Stimulated activated CD4-positive, alpha-beta T cell treated with anti-CD3 and anti-CD28 coated beads, Interleukin-1b, Interleukin-23, amount 100 ng/mL, for 48 hours (primary cell): ENCODE results near the gene COMTD1.

Source experiments
- DNase-seq: peaks from one replicate; pipeline ENCODE4 v3.0.0-alpha.2; 2020

COMTD1 gene

DNA sequence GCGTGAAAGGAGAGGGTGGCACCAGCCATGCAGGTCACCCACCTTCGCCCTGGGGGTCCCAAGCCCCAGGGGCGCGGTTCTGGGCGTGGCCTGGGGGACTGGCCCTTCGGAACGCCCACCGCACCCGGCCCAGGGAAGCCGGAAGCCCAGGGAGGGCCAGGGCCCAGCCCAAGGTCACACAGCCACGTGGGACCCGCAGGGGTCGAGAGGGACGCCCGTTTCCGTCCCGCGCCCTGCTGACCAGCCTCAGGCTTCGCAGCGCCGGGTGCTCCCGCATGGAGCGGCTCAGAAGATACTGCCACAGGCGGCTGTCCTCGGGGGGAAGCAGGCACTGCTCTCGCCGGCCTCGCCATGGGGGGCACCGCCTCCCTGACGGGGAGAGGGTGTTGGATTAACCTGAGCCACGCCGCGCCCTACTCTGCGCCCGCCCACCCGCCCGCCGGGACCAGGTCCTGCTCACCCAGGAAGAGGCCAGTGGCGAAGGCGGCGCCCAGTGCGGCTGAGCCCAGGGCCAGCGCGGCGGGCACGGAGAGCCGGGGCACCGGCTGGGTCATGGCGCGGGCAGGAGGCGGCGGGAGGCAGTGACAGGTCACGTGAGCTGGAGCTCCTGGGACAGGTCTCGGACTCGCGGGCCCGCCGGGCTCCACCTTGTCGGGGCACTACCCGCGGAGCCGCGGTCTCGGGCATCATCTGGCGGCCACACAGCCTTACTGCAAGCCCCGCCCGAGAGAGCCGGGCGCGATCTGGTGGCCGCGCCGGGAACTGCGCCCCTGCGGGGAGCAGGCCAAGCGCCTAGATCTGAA lies at the start of gene COMTD1:
Gene COMTD1 (minus strand): TSS at position 583 of the 803 bp plus-strand sequence. CDS start 29 bp downstream, at position 554.
- DNase-seq = peak; percentile 97

DNA sequence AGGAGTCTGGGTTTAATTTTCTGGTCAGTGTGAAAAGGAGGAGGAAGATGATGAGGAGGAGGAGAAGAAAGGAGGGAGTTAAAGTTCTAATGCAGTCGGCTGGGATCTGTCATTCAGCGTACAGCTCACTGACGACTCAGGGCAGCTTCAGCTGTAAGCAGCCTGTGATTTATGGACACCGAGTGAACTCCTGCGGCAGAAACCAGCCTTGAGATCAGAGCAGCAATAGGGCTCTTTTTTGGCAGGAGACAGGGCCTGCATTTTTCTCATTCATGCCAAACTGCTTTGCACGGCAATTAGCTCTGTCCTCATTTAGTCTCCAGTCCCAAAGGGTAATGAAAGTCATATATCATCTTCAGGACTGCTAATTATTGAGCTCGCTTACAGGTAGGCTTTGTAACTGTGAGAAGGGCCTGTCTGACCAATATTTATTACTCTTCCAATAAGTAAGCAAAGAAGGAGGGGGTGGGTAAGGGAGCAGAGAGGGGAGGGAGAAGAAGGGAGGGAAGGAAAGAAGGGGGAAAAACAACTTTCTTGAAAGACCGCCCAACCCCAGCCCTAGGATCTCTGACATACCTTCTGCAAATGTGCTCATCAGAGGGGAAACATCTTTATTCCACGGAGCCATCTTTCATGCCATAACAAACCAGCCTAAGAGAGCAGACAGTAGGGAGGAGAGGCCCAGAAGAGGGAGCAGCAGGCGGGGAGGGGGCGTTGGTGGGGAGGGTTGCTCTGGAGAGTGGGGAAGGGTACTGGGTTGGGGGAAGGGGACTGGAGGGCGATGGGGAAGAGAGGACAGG lies 48.1 kb upstream of the COMTD1 start:
- DNase-seq = no peak

DNA sequence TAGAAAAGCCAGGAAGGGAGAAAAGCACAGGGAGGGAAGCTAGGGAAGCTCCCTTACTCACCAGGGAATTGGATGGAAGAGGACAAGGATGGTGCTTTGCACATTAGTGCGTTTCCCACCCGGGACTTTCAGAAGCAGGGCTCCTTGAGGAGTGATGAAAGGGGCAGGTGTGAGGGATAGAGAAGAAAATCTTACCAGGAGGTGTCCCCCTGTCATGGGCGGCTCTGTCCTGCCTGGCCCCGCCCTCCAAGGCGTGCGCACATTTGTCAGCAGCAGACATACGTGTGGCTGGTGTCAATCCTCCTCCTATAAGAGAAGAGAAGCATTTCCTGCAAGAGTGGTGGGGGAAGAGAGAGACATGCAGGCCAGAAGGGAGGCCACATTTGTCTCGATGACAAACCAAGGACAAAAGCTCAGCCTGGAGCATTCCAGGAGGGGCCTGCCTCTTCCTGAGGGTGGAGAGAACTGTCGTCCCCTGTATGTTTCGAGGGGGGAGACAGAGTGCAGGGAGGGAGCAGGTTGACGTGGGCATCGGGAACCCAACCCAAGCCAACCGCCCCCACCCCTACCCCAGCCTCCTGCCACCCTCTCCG lies 47.4 kb upstream of the COMTD1 start:
- no peak for DNase-seq

DNA sequence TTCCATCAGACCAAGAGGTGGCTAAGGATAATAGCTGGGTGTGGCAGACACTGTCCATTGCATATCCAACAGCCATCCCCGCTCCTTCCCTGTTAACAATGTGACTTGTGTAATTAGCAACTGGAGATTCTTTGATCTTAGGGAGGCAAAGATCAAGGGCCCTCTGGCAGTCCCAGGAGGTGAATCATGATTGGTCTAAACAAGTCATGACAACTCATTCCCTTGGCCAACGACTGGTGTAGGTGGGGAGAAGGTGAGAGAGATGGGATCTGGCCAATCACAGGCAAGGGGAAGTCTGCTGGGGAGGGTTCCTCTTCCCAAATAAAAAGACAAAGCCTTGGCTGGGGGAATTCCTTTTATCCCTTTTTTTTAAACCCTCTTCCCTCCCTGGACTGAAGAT lies 46.2 kb upstream of the COMTD1 start:
- no peak for DNase-seq

DNA sequence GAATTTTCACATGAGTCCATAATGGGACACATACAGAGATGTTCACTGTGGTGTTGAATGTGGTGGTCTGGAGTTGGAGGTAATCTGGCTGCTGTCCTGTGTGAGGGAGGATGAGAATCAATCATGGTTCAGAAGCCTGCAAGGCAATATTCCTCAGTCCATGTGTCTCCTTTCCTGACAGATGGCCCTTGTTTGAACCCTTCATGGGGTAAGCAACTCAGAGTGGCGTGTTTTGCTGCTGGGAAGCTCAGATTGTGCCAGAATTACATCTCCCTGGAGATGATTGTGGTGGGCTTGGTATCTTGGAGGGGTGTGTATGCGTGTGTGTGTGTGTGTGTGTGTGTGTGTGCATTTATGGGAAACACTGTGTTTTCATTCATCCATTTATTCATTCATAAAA lies 44.5 kb upstream of the COMTD1 start:
- DNase-seq = no peak

DNA sequence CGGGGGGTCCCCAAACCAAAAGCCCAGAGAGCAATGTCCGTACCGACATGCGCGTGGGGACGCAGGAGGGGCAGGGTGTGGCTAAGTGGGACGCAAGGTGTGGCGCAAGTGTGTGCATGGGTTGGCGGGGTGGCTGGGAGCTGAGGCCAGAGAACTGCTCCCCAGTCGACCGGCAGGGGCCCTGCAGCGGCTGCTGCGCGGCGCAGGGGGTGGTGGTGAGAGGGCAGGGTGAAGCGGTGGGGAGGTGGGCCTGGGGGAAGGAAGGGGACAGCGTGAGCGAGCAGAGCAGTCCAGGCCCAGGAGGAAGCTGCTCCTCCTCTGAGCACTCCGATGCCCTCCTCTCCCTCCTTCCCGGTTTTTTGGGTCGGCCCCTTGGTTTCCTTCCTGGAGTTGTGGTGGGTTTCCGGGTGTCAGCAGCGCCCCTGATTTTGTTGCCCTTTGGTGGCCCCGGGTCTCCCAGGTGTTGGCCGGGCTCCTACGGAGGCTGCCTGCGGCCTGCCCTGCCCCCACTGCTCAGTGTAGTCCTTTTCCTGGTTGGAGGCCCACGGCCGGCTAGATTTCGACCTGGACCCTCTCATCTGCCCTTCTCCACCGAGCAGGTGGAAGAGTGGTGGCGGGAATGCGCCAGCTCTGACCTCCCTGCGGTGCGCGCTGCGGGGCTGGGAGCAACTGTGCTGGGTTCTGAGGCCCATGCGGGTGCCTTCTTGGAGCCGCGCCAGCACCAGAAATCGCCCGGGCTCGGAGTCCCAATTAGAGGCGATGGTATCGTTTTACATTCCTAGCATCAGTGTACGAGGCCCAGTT lies 40.5 kb upstream of the COMTD1 start:
- DNase-seq = no peak

DNA sequence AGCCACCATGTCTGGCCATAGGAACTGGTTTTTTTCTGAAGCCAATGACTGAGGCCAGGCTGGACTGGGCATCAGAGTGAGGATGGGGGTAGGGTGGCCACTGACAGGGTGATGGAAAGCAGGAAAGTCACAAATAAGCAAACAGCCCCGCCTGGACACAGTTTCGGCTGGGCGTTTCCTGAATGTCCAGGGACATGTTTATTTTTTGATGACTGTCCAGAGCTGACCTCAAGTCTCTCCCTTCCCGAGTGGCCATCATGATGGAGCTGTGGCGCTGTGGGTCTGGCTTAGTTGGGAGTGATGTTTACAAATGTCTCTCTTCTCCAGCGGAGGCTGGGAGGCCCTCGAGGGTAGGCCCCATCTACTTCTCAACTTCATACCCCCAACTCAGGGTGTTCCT lies 37.1 kb upstream of the COMTD1 start:
- DNase-seq = no peak

DNA sequence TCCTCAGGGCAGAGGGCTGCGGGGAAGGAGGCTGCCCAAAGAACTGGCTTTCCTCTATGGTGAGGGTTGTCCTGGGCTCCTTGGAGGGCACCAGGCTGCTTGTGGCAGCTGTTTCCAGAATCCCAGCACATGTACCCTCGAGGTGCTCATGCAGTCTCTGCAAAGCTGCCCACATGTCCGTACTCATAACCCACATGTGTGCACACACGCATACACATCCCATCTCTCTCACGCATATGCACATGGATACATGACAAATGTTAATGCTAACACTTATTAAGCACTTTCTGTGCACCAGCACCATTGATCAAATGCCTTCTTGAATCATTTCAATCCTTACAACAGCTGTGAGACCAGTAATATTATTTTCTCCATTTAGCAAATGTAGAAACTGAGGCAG lies 36.3 kb upstream of the COMTD1 start:
- DNase-seq = no peak

DNA sequence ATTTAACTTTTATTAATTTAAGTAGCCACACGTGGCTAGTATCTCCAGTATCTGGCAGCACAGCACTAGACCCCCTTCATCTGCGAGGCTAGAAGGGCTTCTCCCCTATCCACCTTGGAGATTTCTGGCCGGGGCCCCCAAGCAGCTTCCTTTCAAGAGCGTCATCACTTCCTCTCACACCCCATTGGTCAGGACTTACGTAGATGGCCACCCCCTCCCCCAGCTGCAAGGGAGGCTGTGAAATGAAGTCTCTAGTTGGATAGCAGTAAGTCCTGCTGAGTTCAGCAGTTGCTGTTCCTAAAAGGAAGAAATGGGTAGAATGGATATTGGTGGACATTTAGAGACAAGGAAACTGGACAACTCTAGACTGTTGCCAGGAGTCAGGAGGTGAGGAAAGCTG lies 33.8 kb upstream of the COMTD1 start:
- no peak for DNase-seq

DNA sequence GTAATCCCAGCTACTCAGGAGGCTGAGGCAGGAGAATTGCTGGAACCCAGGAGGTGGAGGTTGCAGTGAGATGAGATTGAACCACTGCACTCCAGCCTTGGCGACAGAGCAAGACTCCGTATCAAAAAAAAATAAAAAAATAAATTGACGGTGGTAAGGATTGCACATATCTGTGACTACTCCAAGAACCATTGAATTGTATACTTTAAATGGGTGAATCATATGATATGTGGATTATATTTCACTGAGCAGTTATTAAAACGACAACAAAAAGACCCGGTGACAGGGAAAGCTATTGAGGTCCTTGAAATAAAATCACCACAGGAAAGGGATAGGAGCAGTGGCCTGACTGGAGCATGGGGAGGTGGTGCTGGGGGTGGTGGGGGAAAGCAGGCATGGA lies 31.2 kb upstream of the COMTD1 start:
- DNase-seq = no peak

DNA sequence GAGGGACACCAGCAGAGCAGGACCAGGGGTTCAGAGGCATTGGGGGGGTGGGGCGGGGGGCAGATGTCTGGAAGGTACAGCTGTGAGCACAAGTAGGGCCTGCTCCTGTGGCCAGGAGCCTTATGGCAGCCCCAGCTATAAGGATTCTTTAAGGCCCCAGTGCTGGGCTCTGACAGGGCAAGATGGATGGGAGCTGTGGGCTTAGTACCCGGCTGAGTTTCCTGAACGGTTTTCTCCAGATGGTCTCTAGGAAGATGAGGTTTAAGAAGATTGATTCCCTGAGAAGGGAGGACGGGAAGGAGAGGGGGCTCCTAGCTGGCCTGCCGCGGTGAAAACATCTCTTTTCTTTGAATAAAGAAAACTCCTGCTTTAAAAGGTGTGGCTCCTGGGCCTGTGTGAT lies 30.1 kb upstream of the COMTD1 start:
- no peak for DNase-seq

DNA sequence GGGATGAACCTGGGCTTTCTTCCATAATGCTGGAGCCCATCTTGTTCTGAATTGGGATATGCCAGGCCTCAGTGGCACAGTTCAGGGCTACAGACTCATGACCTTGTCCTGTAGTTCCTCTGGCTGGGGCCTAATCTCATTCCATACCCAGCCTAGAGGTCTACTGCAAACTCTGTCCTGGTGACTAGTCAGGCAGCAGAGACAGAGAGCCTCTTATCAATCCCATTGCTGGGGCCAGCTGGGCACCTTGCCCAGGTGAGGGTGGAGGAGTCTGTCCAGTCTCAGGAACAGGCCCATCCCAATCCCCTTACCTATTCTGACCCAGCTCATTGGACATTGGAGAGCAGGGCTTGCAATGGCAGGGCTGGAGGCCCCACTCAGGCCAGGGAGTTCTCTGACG lies 28.0 kb upstream of the COMTD1 start:
- DNase-seq = no peak

DNA sequence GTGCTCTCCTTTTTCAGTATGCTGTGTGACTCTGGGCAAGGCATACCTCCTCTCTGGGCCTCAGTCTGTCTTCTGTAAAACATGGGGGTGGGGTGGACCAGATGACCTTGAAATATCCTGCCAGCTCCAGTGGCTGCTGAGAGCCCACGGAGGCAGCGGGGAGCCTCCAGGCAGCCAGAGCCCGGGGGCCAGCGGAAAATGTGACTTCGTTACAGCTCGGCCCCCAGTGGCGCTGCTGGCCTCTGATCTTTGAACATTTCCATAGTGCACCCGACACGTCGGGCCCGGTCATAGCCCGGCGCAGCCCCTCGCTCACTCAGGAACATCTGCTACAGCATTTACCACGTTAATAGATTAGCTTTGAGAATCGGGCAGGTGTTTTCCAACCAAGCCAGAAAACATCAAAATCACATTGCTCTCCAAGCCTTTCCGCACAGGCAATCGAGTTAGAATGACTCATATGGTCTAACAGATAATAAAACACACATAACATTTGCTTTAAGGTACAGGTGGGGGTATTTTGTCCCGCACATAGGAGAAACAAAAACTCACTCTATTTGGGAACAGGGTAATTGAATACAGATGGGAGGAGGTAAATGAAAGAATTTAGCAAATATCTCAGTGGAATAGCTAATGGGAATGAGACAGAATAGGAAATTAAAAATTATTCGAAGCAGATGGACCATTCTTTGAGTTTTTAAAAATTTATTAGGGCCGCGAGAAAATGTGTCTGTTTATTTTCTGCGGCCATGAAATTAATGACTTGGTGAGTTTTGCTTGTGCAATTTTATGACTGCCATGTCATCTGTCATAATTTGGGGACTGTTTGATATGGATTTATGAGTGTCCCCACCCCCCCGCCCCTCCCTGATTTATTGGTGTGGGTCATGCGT lies 26.3 kb upstream of the COMTD1 start:
- no peak for DNase-seq

DNA sequence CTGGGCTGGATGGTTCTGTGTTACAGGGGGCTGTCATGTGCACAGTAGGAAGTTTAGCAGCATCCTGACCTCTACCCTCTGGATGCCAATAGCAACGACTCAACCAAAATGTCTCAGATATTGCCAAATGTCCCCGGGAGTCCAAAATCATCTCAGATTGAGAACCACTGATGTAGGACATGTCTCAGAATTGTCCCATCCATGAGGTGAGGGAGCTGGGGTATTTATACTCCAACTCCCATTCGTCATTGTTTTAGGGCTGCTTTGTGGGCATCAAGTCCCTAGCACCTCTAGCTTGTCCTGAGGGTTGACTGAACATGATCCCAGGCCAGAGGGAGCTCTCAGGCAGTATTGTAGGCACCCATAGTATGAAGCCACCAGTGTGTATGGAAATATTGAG lies 25.2 kb upstream of the COMTD1 start:
- no peak for DNase-seq

DNA sequence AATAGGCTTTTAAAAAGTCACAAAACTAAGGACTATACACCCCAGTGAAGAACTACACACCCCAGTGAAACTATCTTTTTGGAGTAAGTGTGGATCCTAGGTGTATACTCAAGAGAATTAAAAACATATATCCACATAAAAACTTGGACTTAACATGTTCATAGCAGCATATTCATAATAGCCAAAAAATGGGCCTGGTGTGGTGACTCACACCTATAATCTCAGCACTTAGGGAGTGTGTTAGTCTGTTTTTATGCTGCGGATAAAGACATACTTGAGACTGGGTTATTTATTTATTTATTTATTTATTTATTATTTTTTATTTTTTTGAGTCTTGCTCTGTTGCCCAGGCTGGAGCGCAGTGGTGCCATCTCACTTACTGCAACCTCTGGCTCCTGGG lies 19.0 kb upstream of the COMTD1 start:
- DNase-seq = no peak

DNA sequence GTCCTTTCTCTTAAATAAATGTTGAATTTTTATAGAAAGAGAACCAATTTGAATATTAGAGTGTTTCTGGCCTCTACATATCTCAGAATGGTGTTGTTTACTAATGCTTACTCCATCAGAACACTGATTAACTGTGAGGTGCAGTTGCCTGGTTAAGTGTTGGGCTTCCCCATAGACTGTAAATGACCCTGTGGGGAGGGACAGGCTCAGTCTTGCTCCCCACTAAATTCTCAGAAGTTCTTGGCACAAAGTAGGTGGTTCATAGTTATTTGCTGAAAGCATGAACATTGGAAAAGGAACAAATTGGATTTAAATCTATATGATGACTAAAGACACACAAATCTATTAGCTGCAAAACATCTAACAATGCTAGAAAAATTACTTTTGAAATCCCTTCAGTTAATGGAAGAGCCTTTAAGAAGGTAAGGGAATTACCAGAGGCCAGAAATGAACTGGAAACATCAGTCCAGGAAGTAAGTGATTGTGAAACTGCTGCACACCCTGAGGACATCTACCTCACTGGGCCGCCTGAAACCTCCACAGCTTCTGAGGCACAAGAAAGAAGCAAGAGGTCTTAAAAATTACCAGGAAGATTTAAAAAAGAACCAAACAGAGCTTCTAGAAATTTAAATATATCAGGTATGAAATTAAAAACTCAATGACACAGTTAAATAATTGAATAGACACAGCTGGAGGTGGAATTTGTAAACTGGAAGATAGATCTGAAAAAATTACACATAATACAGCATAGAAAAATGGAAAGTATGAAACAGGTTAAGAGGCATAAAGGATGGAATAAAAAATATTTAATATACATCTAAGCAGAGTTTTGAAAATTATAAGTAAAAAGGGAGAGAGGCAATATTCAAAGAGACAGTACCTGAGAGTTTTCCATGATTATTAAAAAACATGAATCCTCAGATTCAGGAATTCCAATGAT lies 17.8 kb upstream of the COMTD1 start:
- no peak for DNase-seq

DNA sequence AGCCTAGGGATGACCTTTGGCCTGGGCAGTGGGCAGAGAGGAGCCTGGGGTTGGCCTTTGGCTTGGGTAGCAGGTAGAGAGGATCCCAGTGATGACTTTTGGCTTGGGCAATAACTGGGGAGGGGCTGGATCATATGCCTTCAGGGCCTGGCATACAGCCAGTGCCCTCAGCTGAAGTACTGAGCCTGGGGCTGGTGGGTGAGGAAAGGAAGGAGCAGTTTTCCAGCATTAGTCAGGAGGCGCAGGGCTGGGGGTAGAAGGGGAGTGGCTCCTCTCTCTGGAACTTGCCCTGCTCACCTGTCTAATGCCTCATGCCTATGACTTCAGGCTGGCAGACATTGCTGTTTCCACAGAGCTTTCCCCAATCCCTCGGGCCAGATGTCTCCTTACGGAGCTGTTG lies 15.2 kb upstream of the COMTD1 start:
- no peak for DNase-seq

DNA sequence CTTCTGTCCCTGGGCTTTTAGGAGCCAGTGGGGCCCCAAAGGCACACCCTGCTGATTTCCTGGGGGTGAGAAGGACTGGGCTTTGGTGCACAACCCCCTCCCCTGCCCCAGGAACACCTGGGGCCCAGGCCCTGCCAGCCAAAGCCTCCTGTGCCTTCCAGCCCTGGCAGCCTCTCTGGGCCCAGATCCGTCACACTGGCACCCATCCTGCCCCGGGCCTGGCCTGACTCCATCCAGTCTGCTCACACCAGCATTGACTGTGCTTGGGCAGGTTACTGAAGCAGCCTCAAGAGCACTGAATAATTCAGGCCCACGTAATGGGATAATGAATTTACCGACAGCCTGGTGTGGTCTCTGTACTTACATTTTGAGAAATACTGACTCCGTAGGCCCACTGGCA lies 12.0 kb upstream of the COMTD1 start:
- no peak for DNase-seq

DNA sequence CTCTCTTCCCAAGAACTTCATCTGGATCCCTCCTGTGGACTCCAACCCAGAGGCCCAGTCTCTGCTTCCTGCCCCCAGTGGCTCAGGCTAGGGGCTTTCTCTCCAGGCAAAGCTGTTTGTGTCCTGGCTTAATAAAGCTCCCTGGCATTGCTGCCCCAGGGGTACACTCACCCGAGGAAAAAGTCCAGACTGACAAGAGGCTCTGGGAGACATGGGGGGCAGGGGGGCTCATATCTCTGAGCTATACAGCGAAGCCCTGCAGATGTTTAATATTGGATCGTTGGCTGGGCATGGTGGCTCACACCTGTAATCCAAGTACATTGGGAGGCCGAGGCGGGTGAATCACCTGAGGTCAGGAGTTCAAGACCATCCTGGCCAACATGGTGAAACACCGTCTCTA lies 10.7 kb upstream of the COMTD1 start:
- no peak for DNase-seq

DNA sequence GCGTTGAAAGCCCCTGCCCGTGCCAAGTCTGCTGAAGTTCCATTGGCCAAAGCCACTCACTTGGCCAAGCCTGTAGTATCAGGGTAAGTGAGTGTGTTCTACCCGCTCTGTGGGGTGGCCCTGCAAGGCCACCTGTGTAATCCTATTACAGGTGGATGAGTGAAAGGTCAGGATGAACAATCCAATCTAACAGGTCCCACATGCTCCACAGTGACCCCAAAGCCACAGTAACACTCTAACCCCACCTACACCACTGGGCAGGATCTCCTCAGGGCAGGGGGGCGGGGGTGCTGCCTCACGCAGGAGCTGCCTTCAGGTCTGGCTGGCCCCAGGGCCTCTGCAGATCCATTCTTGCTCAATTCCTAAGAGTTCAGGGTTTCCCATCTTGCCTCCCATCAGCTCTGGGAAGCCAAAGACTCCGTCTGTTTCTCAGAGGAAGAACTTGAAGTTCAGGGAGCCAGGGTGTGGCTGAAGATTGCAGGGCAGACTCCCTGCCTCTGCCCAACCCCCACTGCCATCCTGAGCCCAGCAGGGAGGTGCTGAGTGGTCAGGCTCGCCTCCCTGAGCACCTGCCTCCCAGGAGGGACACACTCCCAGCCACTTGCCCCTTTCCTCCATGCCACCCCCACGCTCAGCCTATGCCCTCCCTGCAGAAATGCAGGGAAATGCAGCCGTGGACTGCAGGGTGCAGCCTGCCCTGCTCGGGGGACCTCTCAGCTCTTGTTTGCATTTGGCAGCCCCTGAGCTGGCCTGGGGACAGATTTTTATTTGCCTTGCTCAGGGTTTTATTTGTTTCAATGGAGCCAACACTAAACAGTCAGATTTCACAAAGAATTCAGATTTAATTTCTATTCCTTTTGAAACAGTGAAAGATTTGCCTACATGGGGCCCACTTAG lies 9.8 kb upstream of the COMTD1 start:
- DNase-seq = no peak
